Common myeloid progenitor, CD34-positive (primary cell): ENCODE results near the gene BATF.

Experiments used
- CTCF ChIA-PET: fragments of 350-600 bp; sonication (Branson Sonifier 250); formaldehyde crosslinking; loops from one replicate; lab custom pipeline; 2021; ENCODE audit warnings: antibody characterized with exemption; lab: Charles Lee
- POLR2A ChIA-PET: fragments of 350-600 bp; sonication (Branson Sonifier 250); formaldehyde crosslinking; loops from one replicate; lab custom pipeline; 2021; ENCODE audit warnings: antibody characterized with exemption; lab: Charles Lee
- DNase-seq, 3 donors: peaks; one replicate each; pipeline versions ENCODE4 v3.0.0 to v3.0.0-alpha.2; 2013
- H3K27ac ChIP-seq, 2 experiments: 1 replicate in 1 of 2; 2 replicates in 1 of 2; pipeline ENCODE4 v1.7.0; 2013; ENCODE audit warnings: inconsistent platforms in 2 of 2, low read length in 2 of 2, mild to moderate bottlenecking in 2 of 2, low read depth in 1 of 2, moderate library complexity in 1 of 2; ENCODE audit not compliant: severe bottlenecking in 2 of 2, insufficient read depth in 1 of 2, poor library complexity in 1 of 2
- H3K27me3 ChIP-seq, 5 experiments: replicated peaks in 2 of 5; 1 replicate in 3 of 5; 2 replicates in 2 of 5; pipeline versions ENCODE4 v1.6.1 to v1.7.0; 2013; ENCODE audit warnings: low read length in 4 of 5, mild to moderate bottlenecking in 2 of 5, moderate library complexity in 2 of 5, inconsistent platforms in 1 of 5; ENCODE audit not compliant: insufficient read depth in 5 of 5, control insufficient read depth in 4 of 5
- H3K36me3 ChIP-seq, 4 experiments: 1 replicate in 2 of 4; 2 replicates in 2 of 4; pipeline versions ENCODE4 v1.6.1 to v1.7.0; 2013; ENCODE audit warnings: low read length in 3 of 4, control low read depth in 1 of 4, mild to moderate bottlenecking in 1 of 4; ENCODE audit not compliant: control insufficient read depth in 4 of 4, insufficient read depth in 4 of 4
- H3K4me1 ChIP-seq, 4 experiments: 1 replicate in 3 of 4; 2 replicates in 1 of 4; pipeline versions ENCODE4 v1.6.1 to v1.7.1; 2013; ENCODE audit warnings: low read length in 3 of 4, mild to moderate bottlenecking in 3 of 4, control low read depth in 1 of 4, inconsistent platforms in 1 of 4, moderate library complexity in 1 of 4; ENCODE audit not compliant: control insufficient read depth in 4 of 4, insufficient read depth in 4 of 4; ENCODE audit errors: control extremely low read depth in 1 of 4
- H3K4me3 ChIP-seq, 7 experiments: 1 replicate in 4 of 7; 2 replicates in 3 of 7; pipeline versions ENCODE4 v1.5.1 to v1.7.0; 2013; ENCODE audit warnings: mild to moderate bottlenecking in 7 of 7, low read length in 6 of 7, moderate library complexity in 6 of 7, inconsistent platforms in 2 of 7, low read depth in 2 of 7, control low read depth in 1 of 7; ENCODE audit not compliant: insufficient read depth in 4 of 7, control insufficient read depth in 1 of 7; ENCODE audit errors: extremely low read depth in 1 of 7
- H3K9me3 ChIP-seq, 5 experiments: 1 replicate in 4 of 5; 2 replicates in 1 of 5; pipeline versions ENCODE4 v1.6.1 to v1.7.1; 2013; ENCODE audit warnings: low read length in 4 of 5, mild to moderate bottlenecking in 2 of 5, inconsistent platforms in 1 of 5, low read depth in 1 of 5, moderate library complexity in 1 of 5; ENCODE audit not compliant: control insufficient read depth in 4 of 5, insufficient read depth in 2 of 5; ENCODE audit errors: control extremely low read depth in 1 of 5
- WGBS: methylation state at CpG from one replicate; pipeline ENCODE4 v1.1.5; 2013; ENCODE audit not compliant: insufficient coverage; 5-methylcytosine and 5-hydroxymethylcytosine counted together

Gene BATF

GRCh38 chr14:75531256-75531655, 9.0 kb downstream of the BATF start:
- CTCF ChIA-PET = interaction anchor here (2.8 kb wide), 1 partner anchor 9 kb away, joined by 10 read pairs; no protein-coding TSS in a partner anchor
- POLR2A ChIA-PET = no interaction called here
- H3K4me3 ChIP-seq = no peak overlapping the region
- H3K27ac ChIP-seq = no peak overlapping the region
- H3K27me3 ChIP-seq = no peaks in the 10 kb centered on the region
- peaks cover 9 to 56% (median 27%) of the 10 kb centered on the region in 4 experiments for H3K36me3 ChIP-seq
- 100% methylated on average over 3 of the region's 3 CpGs for WGBS
- no peaks in the 10 kb centered on the region for H3K4me1 ChIP-seq
- no peaks in the 10 kb centered on the region for H3K9me3 ChIP-seq
- DNase-seq = no peak

- CTCF ChIA-PET = interaction anchor here (2.8 kb wide), 1 partner anchor 9 kb away, joined by 10 read pairs; no protein-coding TSS in a partner anchor
- H3K36me3 ChIP-seq = peaks cover 9 to 51% (median 25%) of the 10 kb centered on the region in 4 experiments
- POLR2A ChIA-PET = no interaction called here
- no peak overlapping the region for H3K27ac ChIP-seq
- H3K27me3 ChIP-seq = no peaks in the 10 kb centered on the region
- no peaks in the 10 kb centered on the region for H3K4me1 ChIP-seq
- 98% methylated on average over 4 of the region's 5 CpGs for WGBS
- H3K4me3 ChIP-seq = no peak overlapping the region
- no peak for DNase-seq
- no peaks in the 10 kb centered on the region for H3K9me3 ChIP-seq
Measured at GRCh38 chr14:75531660-75532317, 9.5 kb downstream of the BATF start.

GRCh38 chr14:75533791-75534555, 11.7 kb downstream of the BATF start:
- Histone ChIP-seq H3K4me1 (peaks cover 0 to 3% (median under 1%) of the 10 kb centered on the region in 4 experiments), H3K27ac (no peak overlapping the region), H3K9me3 (no peaks in the 10 kb centered on the region), H3K4me3 (no peak overlapping the region), H3K36me3 (peaks cover 5 to 44% (median 14%) of the 10 kb centered on the region in 4 experiments), H3K27me3 (no peaks in the 10 kb centered on the region)
- 100% methylated on average over 1 of the region's 5 CpGs for WGBS
- no peak for DNase-seq
- POLR2A ChIA-PET = no interaction called here
- CTCF ChIA-PET = no interaction called here

- Histone ChIP-seq H3K27ac (no peak overlapping the region), H3K4me3 (no peak overlapping the region), H3K36me3 (peaks cover 3 to 45% (median 12%) of the 10 kb centered on the region in 4 experiments), H3K4me1 (peaks cover 0 to 10% (median 4%) of the 10 kb centered on the region in 4 experiments), H3K9me3 (no peaks in the 10 kb centered on the region), H3K27me3 (no peaks in the 10 kb centered on the region)
- DNase-seq = no peak
- no CpG with 5 or more reads among the region's 5 CpGs for WGBS
- CTCF ChIA-PET = interaction anchor here (1.3 to 1.4 kb wide), 2 partner anchors 9 to 11 kb away, joined by 3 read pairs; no protein-coding TSS in a partner anchor
- POLR2A ChIA-PET = interaction anchor here (1.1 kb wide), 1 partner anchor 11 kb away, joined by 4 read pairs; no protein-coding TSS in a partner anchor
Measured at GRCh38 chr14:75535164-75535898, 13.1 kb downstream of the BATF start.

GRCh38 chr14:75537071-75537470, 14.8 kb downstream of the BATF start:
- H3K27me3 ChIP-seq = no peaks in the 10 kb centered on the region
- DNase-seq = no peak
- peaks cover 0 to 36% (median 8%) of the 10 kb centered on the region in 4 experiments for H3K36me3 ChIP-seq
- no peaks in the 10 kb centered on the region for H3K9me3 ChIP-seq
- ChIA-PET CTCF (interaction anchor here (1.0 kb wide), 2 partner anchors 10 to 14 kb away, joined by 3 read pairs; no protein-coding TSS in a partner anchor), POLR2A (no interaction called here)
- H3K4me1 ChIP-seq = peaks cover 0 to 18% (median 11%) of the 10 kb centered on the region in 4 experiments
- H3K27ac ChIP-seq = no peak overlapping the region
- H3K4me3 ChIP-seq = no peak overlapping the region
- WGBS = 100% methylated on average over 2 of the region's 4 CpGs

- Histone ChIP-seq H3K4me1 (peaks cover 0 to 39% (median 32%) of the 10 kb centered on the region in 4 experiments), H3K27ac (no peak overlapping the region), H3K9me3 (no peaks in the 10 kb centered on the region), H3K27me3 (no peaks in the 10 kb centered on the region), H3K36me3 (peaks cover 0 to 29% (median 5%) of the 10 kb centered on the region in 4 experiments), H3K4me3 (no peak overlapping the region)
- 100% methylated on average over 3 of the region's 5 CpGs for WGBS
- POLR2A ChIA-PET = interaction anchor here (0.6 kb wide), 1 partner anchor 407 kb away, joined by 8 read pairs; no protein-coding TSS in a partner anchor
- CTCF ChIA-PET = interaction anchor here (0.6 to 2.5 kb wide), 6 partner anchors 8 to 112 kb away, joined by 3 to 10 read pairs (median 4); no protein-coding TSS in a partner anchor
- no peak for DNase-seq
Measured at GRCh38 chr14:75539162-75539560, 16.9 kb downstream of the BATF start.
